ENCODE data around the gene BMP8B.
"Not testable (repeated sequence)": the region's sequence is repeated elsewhere in the genome, so short reads cannot be mapped to it uniquely, and the experiment has no call there.

The BMP8B gene

DNA sequence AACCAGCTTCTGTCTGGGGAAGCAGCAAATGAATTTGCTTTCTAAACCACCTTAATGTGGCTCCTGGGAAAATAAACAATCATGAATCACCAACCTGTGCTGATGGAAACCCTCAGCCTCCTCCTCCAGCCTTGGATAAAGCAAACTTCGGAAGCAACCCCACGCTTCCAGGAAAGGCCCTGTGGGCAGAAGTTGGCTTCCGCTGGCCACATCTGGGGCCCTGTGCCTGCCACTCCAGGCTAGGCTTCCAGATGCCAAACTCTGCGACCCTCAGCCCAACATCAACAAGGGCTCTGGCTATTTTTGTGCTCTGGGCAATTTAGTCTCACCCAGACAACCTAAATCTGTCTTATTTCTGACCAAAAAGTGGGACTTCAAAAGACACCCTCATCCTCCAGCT is 11.4 kb downstream of the BMP8B start:
- DNase-seq: no peak

DNA sequence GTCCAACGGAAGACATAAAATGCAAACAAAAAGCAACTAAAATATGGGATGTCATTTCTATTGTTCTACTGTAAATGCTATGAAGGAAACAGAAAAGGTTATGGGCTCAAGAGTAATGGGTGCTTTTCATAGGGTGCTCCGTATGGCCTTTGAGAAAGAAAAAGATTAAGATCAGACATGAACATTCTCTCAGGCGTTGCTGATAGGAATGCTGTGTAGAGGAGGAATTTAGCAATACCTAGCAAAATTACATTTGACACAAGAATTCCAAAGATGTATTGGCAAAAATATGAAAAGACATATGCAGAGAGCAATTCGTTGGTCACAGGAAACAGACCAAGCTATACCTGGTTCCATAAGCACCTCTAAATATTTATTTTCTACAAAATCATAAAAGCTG is 11.8 kb downstream of the BMP8B start:
- DNase-seq: no peak

DNA sequence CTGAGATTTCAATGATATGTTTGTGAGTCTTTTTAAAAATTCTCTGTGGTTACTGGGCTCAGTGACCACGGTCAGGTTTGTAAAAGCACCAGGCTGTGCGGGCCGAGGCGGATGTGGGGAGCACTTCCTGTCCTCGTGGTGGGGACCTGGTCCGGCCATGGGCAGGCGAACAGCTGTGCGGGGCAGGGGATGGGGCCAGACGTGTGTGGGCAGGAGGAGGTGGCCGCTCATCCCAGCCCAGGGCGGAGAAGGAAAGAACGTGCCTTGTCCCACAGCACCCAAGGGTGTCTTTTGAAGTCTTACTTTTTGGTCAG is 12.3 kb downstream of the BMP8B start:
- DNase-seq: no peak

DNA sequence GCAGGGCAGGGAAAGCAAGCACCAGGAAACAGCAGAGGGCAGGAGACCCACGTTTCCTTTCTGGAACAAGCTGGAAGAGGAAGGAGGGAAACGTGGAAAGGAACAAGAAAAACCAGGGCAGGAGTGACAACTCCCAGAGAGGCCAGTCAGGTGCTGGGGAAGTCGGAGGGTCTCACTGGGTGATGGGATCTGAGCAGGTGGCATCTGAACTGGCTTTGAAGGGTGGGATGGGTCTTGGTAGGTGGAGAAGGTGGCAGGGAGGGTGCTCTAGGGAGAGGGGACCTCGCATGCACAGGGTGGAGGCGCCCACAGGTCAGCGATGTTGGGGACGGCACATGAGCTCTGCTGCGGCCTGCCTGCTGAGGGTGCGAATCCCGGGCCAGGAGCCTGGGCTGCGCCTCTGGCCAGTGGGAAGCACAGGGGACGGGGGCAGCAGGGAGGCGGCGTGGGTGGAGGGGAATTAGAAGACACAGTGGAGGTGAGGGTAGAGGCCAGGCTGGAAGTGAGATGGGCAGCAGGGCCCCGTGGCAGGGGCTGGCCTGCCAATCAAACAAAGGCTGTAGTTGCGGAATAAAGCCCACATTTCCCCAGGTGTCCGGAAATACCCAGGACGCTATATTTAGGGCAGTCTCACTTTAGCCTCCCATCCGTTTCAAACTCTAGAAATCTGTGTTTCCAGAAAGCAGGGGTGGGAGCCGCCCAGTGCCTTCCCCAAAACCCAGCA is 12.8 kb downstream of the BMP8B start:
- DNase-seq: not testable (repeated sequence)

DNA sequence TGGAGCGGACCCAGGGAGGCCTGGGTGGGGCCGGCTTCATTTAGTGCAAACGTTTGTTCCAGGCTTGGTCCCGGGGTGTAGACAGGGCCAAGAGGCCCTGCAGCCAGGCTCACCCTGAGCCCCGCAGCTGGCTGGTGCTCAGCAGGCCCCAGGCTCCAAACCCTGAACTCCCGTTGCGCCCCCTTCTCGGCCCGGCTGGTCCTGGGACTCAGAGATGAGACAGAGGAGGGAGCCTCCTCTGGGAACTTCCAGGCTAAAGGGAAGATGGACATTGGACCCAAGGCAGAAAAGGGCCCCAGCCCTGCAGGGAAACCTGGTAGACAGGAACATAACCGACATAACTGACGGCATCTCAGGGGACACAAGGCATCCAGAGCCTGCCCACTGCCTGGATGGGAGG is 13.5 kb downstream of the BMP8B start:
- not testable (repeated sequence) for DNase-seq

DNA sequence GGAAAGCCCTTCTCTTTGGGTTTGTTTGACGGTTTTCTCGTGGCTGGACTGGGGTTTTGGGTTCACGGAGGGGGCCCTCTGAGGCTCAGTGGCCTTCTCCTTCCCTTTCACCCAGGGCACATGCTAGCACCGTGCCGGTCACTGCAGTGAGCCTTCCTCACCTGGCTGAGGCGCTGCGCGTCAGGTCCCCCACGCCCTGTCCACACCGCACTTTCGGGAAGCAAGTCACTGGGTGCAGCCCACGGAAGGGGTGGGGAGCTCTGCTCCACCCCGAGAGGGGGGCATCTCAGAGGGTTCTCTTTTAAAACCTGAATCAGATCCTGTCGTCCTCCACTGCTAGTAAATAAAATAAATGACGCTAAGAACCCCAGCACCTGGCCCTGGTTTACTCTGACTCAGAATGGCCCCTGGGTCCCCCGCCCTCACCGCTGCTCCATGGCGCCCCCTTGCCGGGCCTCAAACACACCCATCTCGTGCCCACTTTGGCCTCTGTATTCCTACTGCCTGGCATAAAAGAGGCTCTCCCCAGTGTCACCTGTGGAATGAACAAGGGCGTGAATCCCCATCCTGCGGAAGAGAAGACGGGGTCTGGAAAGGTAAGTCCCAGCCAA is 15.2 kb downstream of the BMP8B start:
- not testable (repeated sequence) for DNase-seq

DNA sequence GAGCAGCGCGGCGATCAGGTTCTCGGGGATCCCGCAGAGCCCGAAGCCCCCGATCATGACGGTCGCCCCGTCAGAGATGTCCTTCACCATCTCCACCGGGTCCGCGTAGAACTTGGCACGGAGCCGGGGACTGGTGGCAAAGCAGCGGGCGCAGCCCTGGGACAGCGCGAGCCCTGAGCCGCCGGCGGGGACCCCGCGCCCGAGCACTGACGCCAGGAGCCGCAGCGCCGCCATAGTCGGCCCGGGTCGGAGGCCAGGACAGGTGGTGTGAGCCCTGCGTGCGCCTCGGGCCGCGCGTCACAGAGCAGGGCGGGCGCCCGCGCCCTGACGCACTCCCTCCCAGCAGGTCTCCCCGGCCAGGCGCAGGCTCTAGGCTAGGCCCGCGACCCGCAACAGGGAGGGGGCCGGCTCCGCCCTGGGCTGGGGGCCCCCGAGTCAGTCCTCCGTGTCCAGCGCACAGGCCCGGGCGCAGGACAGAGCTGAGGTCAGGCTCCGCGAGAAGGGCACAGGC is 17.6 kb downstream of the BMP8B start, which contains the start of gene OXCT2:
Gene OXCT2, minus strand, starts transcription at position 327 of the 511 bp plus-strand sequence. Its CDS starts 93 bp downstream, at position 234.
- DNase-seq: not testable (repeated sequence)

DNA sequence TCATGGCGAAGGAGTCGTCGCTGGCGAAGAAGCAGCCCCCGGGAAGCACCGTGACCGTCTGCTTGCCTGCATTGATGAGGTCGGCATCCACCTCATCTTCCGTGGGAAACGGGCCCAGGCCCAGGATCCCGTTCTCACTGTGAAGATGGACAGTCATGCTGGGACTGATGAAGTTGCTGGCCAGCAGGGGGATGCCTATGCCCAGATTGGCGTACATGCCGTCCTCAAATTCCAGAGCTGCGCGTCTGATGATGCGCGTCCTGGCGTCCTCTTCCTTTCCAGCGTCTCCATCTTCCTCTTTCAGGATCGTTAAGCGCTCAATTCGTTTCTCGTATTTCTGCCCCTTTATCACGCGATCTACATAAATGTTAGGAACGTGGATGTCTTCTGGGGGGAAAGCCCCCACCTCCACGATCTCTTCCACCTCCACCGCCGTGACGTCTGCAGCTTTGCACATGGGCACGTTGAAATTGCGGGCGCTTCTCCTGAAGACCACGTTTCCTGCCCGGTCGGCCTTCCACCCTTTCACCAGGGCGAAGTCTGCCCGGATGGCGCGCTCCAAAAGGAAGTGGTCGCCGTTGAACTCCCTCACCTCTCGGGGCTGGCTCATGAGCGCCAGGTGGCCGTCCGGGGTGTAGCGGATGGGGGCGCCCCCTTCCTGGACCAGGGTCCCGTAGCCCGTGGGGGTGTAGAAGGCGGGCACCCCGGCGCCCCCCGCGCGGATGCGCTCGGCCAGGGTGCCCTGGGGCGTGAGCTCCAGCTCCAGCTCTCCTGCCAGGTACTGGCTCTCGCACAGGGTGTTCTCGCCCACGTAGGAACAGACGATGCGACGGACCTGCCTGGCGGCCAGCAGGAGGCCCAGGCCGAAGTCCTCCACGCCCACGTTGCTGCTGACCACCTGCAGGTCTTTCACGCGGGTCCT is 18.3 kb downstream of the BMP8B start:
- not testable (repeated sequence) for DNase-seq

DNA sequence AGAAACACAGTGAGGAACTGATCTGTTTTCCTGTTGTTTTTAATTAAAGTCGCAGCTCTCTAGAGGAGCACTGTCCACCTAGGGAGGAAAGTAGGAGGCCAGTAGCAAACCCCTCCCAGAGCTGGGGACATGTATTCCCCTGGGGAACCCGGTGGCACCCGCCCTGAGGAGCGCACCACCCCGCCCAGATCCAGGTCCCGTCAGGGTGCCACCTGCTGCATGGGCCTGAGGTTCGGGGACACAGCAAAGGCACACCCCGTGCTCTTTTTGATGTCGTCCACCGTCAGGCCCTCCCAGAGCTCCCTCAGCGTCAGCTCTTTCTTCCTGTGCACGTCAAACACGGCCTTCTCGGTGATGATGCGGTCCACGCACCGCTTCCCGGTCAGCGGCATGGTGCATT is 19.2 kb downstream of the BMP8B start:
- DNase-seq: not testable (repeated sequence)

DNA sequence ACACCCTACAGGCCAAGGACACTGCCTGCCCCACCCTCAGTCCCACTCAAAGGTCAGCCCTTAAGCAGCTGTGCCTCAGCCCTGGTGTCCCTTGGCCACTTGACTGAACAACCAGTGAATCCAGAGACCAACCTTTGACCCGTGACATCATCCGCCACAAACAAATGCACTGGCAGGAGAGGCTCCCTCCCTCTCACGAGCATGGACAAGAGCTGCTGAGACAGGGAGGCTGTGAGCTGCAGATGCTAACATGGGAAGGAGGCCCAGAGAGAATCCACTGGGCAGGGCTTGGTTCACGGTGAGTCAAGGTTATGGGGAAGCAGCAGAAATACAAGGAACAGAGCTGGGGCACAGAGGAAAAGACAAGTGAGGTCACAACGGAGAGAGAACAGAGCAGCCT is 22.2 kb downstream of the BMP8B start:
- DNase-seq: not testable (repeated sequence)

DNA sequence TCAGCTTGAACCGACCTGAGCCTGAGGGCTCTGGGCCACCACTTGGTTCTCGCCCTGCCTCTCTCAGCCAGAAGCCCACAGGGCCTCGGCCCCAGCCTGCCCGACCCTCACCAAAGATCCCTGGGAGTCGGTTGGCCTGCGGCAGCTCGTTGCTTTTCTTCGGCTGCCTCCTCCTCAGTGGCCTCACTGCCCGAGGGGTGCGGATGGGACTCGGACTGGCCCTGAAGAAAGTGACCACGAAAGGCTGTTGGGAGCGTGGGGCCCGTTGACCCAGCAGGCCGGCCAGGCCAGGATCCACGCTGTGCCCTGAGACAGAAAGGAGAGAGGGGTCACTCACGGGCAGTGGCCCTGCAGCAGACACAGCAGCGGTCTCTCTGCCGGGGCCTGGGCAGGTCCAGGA is 24.2 kb downstream of the BMP8B start:
- DNase-seq: not testable (repeated sequence)

DNA sequence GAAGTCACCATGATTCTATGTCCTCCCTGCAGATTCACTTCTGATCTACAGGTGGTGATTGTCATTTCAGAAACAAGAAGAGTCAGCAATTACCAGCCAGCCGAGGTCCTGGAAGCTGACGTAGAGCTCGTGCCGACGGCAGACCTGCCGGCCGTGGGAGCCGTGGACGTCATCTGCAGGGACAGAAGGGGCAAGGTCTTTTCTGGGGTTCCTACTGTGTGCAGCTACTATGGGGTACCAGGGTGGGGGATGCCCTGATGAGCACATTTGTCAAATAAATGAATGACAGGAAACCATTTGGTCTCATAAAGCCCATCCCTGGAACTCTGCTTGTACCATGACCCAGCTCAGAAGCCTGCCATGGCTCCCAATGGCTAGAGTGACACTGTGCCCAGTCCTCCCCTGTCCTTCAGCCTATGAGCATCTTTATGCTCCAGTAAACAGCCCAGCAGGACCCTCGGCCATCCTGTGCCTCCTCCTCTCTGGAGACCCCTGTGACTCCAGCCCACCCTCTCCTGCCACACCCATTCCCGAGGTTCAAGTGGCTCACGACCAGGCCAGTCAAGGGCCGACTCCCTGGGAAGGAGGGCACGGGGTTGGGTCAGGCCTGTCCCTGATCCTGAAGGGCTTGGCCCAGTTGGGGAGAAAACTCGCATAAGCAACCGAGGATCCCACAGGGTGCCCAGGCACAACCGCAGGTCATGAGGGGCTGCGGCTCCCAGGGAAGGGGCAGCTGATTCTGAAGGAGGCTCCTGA is 24.9 kb downstream of the BMP8B start:
- not testable (repeated sequence) for DNase-seq

DNA sequence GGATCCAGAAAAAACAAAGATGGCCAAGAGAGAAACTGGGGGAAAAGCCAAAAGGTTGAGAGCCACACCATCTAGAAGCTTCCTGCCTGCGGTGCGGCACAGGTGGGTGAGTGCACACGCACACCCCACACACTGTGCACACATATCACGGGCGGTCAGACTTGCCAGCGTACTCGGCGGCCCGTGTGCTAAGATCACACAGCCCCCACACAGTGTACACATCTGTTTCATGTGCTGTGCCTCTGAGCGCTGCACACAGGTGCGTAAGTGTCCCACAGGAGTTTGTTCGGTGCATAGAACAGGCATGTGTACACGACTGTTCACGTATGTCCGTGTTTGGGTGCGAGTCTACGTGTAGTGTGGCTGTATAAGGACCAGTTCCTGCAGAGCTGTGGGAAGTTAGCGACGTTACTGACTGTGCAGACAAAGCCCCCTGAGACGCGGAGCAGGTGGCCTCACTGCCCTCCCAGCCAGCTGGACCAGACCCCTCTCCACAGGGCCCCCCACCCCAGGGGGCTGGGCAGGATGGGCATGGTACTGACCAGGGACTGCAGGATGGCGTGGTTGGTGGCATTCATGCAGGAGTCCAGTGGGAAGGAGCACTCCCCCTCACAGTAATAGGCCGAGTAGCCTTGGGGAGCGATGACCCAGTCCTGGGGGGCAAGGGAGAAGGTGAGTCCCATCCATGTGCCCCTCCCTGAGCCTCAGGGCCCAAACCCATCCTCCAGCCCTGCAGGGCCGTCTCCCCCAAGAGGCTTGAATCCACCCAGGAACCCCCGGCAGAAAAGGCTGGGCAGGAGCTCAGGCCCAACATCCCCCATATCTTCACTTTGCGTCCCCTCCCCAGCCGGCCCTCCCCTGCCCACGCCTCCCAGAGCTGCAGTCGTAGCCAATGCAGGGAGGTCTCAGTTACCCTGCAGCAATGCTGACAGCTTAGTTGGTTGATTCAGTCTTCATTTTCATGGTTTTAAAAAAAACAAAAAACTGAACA is 25.8 kb downstream of the BMP8B start:
- no peak for DNase-seq

DNA sequence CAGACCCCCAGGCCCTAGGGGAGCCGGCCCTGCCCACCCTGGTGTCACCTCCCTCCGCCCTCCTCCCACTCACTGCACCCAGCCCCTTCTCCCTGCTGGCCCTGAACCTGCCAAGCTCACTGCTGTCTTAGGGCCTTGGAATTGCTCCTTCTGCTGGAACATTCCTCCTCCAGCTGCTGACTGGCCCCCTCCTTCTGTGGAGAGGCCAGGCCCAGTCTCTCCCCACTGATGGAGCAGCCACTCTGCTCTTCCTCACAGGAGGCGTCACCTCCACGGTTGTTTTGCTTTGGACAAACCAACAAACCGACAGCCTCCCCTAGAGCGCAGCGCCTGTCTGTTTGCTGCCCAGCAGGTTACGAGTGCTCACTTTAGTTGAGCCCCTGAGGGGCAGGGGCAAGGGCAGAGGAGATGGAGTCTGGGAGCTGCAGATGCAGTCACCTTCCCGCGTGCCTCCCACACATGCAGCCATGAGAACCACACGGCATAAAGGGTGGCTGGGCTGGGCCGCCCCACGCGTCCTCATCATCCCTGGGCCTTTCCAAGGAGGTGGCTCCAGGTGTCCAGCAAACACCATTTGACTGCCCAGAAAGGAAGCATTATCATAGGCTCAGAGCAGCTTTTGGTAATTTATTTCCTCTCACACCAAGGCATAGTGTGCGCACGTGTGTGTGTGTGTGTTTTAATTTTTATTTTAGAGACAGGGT is 27.0 kb downstream of the BMP8B start:
- no peak for DNase-seq

DNA sequence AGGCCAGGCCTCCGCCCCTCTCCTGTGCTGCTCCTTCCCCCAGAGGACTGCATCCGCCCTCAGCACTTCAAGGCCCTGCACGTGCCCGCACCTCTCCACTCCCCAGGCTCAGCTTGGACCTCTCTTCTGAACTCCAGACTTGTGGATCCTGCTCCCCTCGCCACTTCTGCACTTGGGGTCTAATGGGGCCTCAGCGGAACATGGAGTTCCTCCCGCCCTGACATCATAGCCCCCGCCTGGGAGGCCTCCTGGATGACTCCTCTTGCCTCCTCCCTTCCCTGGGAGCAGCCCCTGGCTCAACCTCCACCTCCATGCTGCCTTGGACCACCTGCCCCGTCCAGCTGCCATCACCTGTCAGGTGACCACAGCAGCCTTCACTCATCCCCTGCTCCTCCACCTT is 27.6 kb downstream of the BMP8B start:
- no peak for DNase-seq

DNA sequence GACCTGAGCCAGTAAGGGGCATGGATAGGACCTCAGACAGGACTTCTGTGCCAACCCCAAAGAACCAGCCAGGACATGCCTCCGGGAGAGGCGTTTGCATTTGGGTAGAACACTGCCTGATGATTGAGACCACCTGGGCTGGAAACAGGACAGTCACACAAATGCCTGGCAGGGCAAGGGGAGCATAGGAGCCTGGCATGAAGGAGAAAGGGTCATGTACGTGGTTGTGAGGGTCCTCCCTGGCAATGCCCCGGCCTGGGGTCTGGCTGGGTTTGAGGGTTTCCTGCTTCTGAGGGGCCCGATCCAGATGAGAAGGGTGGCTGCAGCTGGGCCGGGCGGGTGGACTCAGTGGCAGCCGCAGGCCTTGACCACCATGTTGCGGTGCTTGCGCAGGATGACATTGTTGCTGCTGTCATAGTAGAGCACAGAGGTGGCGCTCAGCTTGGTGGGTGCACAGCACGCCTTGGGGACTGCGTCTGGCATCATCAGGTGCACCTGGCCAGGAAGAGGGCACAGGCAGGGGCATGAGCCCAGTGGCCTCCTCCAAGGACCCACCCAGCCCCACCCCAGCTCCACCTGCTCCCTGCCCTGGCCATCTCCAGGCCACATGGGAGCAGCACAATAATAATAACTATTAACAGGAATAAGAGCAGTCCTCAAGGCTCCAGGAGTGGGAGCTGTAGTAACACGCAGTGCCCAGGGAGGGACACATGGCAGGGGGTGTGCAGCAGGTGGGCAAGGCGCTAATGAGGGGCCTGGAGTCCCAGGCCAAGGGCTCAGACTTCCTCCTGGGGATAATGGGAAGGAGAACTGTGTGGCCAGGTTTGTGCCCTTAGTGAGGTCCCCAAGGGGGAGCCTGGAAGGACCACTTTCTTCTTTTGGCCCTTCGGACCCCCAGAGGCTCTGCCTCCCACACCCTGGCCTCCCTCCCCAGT is 28.3 kb downstream of the BMP8B start:
- DNase-seq: no peak

DNA sequence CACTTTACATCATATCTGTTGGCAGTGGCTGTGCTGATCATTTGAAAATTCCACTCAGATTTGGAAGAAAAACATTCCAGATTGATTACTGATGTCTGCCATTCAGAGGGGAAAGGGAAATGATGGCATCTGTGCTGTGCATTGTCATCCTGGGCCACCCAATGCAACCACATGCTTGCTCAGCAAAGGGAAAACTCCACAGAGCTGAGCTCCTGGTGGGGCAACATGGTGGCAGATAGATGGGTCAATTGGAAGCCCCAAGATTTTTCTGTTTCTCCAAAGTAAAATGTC is 29.3 kb downstream of the BMP8B start:
- DNase-seq: no peak

DNA sequence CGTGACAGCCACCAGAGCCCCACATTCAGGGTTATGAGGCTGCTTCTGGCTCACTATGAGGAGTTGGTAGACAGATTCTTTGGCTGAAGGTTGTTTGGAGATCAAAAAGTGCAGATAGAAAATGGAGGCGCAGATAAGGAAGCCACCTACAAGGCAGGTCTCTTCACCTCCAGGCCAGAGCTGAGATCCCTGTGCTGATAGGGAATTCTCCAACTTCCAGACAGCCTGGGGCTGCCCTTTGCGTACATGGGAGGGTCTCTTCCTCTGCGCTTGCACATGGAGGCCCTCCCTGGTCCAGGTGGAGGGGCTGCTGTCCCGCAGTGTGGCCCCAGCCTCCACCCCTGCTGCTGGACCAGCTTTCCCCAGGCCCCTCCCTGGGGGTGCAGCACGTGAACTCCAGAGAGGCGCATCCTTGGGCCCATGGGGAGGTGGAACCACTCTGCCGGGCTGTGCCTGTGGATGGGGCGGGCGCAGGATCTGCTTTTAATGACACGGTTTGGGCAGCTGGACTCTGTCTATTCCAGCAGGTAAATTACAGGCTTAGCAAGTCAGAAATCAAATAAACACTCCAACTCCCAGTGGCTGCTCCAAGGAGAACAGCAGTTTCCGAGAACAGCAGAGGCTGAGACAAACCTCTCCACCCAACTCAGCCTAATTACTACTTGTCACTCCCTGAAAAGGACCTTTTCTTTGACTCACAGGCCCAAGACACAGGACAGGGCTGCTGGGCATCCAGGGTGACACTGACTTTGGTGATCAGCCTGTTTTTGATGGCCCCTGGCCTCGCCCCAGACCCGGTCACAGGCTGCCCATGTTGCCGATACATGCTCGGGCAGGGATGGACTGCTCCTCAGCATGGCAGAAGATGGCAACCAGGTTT is 29.9 kb downstream of the BMP8B start:
- no peak for DNase-seq

DNA sequence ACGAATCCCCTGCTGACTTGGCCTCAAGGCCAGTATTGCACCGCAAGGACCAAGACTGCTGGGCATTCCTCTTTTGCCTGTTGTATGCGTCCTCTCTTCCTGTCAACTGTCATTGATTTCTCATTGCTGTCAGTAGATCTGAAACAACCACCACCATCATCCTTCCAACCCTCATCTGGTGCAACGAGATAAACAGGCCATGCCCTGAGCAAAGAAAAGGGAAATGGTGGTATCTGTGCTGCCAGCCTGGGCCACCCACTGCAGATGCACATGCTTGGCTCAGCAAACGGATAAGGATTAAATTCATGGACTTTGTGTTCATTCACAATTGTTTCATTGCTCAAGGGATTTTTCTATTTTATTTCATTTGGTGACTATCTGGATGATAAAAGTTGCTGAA is 31.2 kb downstream of the BMP8B start:
- DNase-seq: no peak
